ENCODE measurements around the gene NADSYN1. TPM values are rescaled to one million over a fixed set of nuclear protein-coding genes. Genes with fewer than 3 reads are reported as not detected.

Gene NADSYN1
- total RNA-seq, 1 experiment from 2014 or later = 58.2 TPM

DNA sequence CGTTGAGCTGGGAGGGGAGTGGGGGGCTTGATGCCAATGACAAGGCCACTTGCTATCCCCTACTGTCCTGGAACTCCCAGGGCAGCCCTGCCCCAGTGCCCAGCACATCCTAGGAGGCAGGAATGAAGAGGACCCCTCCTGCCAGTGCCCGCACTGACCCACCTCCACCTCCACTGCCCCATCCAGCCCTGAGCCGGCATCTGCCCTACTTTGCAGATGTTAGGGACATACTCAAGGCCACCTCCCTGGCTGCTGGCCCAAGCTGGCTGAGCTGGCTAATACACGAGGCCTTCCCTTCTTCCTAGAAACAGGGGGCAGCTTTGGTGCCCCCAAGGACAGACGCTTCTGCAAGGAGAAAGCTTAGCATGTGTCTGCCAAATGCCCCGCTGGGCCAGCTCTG lies 15.6 kb upstream of the NADSYN1 start:
- Histone ChIP-seq H3K27ac (ENCODE audit: low read depth, low read length) (no peak overlapping the region), H3K36me3 (ENCODE audit: control insufficient read depth in 1 of 2, insufficient read depth in 2 of 2, low read length in 2 of 2) (peaks cover 0 to 28% of the 10 kb centered on the region in 2 experiments; a peak in 2 of 4 replicates), H2AFZ (ENCODE audit: low read depth, low read length, poor library complexity, severe bottlenecking) (no peak overlapping the region), H3K9me2 (ENCODE audit: insufficient read depth) (no peaks in the 10 kb centered on the region), H3K4me1 (ENCODE audit: control insufficient read depth in 1 of 2, insufficient read depth in 2 of 2, low read length in 2 of 2) (no peaks in the 10 kb centered on the region; a peak in 1 of 4 replicates), H3K9me3 (ENCODE audit: control insufficient read depth in 1 of 2, insufficient read depth in 1 of 2, low read depth in 1 of 2, low read length in 2 of 2) (no peaks in the 10 kb centered on the region), H3K4me3 (replicated peaks in 1 of 2; ENCODE audit: low read depth in 1 of 2, low read length in 2 of 2) (no peak overlapping the region), H3K79me2 (ENCODE audit: insufficient read depth, low read length) (no peaks in the 10 kb centered on the region), H3K27me3 (ENCODE audit: insufficient read depth, low read length) (no peaks in the 10 kb centered on the region), H4K20me1 (ENCODE audit: insufficient read depth) (no peaks in the 10 kb centered on the region), H3K4me2 (ENCODE audit: low read length) (no peak overlapping the region), H3K9ac (ENCODE audit: low read length) (no peak overlapping the region)
- no peak for ATAC-seq
- ChIA-PET CTCF (no interaction called here), POLR2A (interaction anchor here (1.8 kb wide), 1 partner anchor 11 kb away, joined by 5 read pairs; the partner anchor contains the start of gene DHCR7), RAD21 (ENCODE audit: low non-redundant PET in 1 of 2, low total read pairs in 2 of 2, uncharacterized antibody in 2 of 2, unreplicated experiment in 2 of 2) (no interaction called here)
- no TSS peak for BruUV-seq (replicated peaks)
- intact Hi-C loops (cut with micrococcal nuclease) = no loop called here
- DNase-seq (ENCODE audit: low read depth, low spot score) = no peak
- TF ChIP-seq TCF7L2 (IDR thresholded peaks at IDR 0.05; ENCODE audit: borderline replicate concordance, extremely low read depth, insufficient read depth, insufficient read length) = no peak

DNA sequence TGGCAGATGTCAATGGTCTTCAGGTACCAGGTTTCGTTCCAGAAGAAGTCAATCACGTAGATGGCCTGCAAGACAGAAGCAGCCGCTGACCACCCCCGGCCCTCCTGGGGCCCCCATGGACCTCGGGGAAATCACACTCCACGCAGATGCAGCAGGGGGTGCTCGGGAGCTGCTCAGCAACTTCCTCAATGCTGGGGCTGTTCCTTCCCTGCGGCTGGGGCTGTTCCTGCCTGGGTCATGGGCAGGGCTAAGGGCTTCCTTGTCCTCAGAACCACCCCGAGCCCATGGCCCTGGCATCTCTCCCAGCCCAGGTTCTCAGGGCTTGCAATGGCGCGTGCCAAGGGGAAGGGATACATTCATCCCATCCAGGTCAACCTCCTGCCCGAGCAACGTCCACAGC lies 15.1 kb upstream of the NADSYN1 start:
- Histone ChIP-seq H3K4me3 (replicated peaks in 1 of 2; ENCODE audit: low read depth in 1 of 2, low read length in 2 of 2) (no peak overlapping the region), H3K4me1 (ENCODE audit: control insufficient read depth in 1 of 2, insufficient read depth in 2 of 2, low read length in 2 of 2) (no peaks in the 10 kb centered on the region; a peak in 1 of 4 replicates), H3K27me3 (ENCODE audit: insufficient read depth, low read length) (no peaks in the 10 kb centered on the region), H3K9me2 (ENCODE audit: insufficient read depth) (no peaks in the 10 kb centered on the region), H3K27ac (ENCODE audit: low read depth, low read length) (no peak overlapping the region), H3K4me2 (ENCODE audit: low read length) (no peak overlapping the region), H3K79me2 (ENCODE audit: insufficient read depth, low read length) (no peaks in the 10 kb centered on the region), H3K9ac (ENCODE audit: low read length) (no peak overlapping the region), H3K9me3 (ENCODE audit: control insufficient read depth in 1 of 2, insufficient read depth in 1 of 2, low read depth in 1 of 2, low read length in 2 of 2) (no peaks in the 10 kb centered on the region), H4K20me1 (ENCODE audit: insufficient read depth) (no peaks in the 10 kb centered on the region), H3K36me3 (ENCODE audit: control insufficient read depth in 1 of 2, insufficient read depth in 2 of 2, low read length in 2 of 2) (peaks cover 2 to 28% of the 10 kb centered on the region in 2 experiments), H2AFZ (ENCODE audit: low read depth, low read length, poor library complexity, severe bottlenecking) (no peak overlapping the region)
- no TSS peak for BruUV-seq (replicated peaks)
- ChIA-PET CTCF (no interaction called here), RAD21 (ENCODE audit: low non-redundant PET in 1 of 2, low total read pairs in 2 of 2, uncharacterized antibody in 2 of 2, unreplicated experiment in 2 of 2) (no interaction called here), POLR2A (interaction anchor here (1.8 kb wide), 1 partner anchor 10 kb away, joined by 5 read pairs; the partner anchor contains the start of gene DHCR7)
- DNase-seq (ENCODE audit: low read depth, low spot score) = no peak
- intact Hi-C loops (cut with micrococcal nuclease) = no loop called here
- ATAC-seq = no peak
- TF ChIP-seq, protein P1, sequence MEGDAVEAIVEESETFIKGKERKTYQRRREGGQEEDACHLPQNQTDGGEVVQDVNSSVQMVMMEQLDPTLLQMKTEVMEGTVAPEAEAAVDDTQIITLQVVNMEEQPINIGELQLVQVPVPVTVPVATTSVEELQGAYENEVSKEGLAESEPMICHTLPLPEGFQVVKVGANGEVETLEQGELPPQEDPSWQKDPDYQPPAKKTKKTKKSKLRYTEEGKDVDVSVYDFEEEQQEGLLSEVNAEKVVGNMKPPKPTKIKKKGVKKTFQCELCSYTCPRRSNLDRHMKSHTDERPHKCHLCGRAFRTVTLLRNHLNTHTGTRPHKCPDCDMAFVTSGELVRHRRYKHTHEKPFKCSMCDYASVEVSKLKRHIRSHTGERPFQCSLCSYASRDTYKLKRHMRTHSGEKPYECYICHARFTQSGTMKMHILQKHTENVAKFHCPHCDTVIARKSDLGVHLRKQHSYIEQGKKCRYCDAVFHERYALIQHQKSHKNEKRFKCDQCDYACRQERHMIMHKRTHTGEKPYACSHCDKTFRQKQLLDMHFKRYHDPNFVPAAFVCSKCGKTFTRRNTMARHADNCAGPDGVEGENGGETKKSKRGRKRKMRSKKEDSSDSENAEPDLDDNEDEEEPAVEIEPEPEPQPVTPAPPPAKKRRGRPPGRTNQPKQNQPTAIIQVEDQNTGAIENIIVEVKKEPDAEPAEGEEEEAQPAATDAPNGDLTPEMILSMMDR (IDR thresholded peaks at IDR 0.05 in 2 of 3, conservative IDR thresholded peaks at IDR 0.05 in 1 of 3; ENCODE audit: borderline replicate concordance in 1 of 3, insufficient read depth in 1 of 3, low read depth in 2 of 3, low read length in 2 of 3) = no peak
- no peak for TF ChIP-seq ZNF274 (IDR thresholded peaks at IDR 0.05; ENCODE audit: low read depth, low read length)
- TF ChIP-seq, protein P2, sequence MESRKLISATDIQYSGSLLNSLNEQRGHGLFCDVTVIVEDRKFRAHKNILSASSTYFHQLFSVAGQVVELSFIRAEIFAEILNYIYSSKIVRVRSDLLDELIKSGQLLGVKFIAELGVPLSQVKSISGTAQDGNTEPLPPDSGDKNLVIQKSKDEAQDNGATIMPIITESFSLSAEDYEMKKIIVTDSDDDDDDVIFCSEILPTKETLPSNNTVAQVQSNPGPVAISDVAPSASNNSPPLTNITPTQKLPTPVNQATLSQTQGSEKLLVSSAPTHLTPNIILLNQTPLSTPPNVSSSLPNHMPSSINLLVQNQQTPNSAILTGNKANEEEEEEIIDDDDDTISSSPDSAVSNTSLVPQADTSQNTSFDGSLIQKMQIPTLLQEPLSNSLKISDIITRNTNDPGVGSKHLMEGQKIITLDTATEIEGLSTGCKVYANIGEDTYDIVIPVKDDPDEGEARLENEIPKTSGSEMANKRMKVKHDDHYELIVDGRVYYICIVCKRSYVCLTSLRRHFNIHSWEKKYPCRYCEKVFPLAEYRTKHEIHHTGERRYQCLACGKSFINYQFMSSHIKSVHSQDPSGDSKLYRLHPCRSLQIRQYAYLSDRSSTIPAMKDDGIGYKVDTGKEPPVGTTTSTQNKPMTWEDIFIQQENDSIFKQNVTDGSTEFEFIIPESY (IDR thresholded peaks at IDR 0.05; ENCODE audit: extremely low read depth, insufficient replicate concordance, low read length) = no peak
- TF ChIP-seq, protein P3, sequence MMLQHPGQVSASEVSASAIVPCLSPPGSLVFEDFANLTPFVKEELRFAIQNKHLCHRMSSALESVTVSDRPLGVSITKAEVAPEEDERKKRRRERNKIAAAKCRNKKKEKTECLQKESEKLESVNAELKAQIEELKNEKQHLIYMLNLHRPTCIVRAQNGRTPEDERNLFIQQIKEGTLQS (IDR thresholded peaks at IDR 0.05) = no peak
- TF ChIP-seq FOSL1 (IDR thresholded peaks at IDR 0.05; ENCODE audit: low read depth) = no peak
- no peak for TF ChIP-seq SP1 (IDR thresholded peaks at IDR 0.05; ENCODE audit: low read depth)
- no peak for TF ChIP-seq TCF7L2 (IDR thresholded peaks at IDR 0.05; ENCODE audit: borderline replicate concordance, extremely low read depth, insufficient read depth, insufficient read length)
- TF ChIP-seq, protein P4, sequence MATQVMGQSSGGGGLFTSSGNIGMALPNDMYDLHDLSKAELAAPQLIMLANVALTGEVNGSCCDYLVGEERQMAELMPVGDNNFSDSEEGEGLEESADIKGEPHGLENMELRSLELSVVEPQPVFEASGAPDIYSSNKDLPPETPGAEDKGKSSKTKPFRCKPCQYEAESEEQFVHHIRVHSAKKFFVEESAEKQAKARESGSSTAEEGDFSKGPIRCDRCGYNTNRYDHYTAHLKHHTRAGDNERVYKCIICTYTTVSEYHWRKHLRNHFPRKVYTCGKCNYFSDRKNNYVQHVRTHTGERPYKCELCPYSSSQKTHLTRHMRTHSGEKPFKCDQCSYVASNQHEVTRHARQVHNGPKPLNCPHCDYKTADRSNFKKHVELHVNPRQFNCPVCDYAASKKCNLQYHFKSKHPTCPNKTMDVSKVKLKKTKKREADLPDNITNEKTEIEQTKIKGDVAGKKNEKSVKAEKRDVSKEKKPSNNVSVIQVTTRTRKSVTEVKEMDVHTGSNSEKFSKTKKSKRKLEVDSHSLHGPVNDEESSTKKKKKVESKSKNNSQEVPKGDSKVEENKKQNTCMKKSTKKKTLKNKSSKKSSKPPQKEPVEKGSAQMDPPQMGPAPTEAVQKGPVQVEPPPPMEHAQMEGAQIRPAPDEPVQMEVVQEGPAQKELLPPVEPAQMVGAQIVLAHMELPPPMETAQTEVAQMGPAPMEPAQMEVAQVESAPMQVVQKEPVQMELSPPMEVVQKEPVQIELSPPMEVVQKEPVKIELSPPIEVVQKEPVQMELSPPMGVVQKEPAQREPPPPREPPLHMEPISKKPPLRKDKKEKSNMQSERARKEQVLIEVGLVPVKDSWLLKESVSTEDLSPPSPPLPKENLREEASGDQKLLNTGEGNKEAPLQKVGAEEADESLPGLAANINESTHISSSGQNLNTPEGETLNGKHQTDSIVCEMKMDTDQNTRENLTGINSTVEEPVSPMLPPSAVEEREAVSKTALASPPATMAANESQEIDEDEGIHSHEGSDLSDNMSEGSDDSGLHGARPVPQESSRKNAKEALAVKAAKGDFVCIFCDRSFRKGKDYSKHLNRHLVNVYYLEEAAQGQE (IDR thresholded peaks at IDR 0.05; ENCODE audit: low read depth) = no peak
- TF ChIP-seq EZH2 (IDR thresholded peaks at IDR 0.05) = no peak
- TF ChIP-seq POLR2AphosphoS5 (IDR thresholded peaks at IDR 0.05; ENCODE audit: low read depth, low read length) = no peak
- no peak for TF ChIP-seq EGR1 (IDR thresholded peaks at IDR 0.05; ENCODE audit: low read depth)

Measured in HCT116 (cell line).